ENCODE data around the gene AAK1.
"Not testable (repeated sequence)": the region's sequence is repeated elsewhere in the genome, so short reads cannot be mapped to it uniquely, and the experiment has no call there.

The AAK1 gene

GRCh38 chr2:69667805-69668382, 24.4 kb upstream of the AAK1 start:
- TF ChIP-seq EZH2phosphoT487 (conservative IDR thresholded peaks at IDR 0.05; ENCODE audit: low read length) (no peak), CTCF (IDR thresholded peaks at IDR 0.05; ENCODE audit: insufficient read depth, low read length, poor library complexity, severe bottlenecking) (no peak)
- Histone ChIP-seq H3K36me3 (ENCODE audit: low read length) (no peaks in the 10 kb centered on the region), H3K9ac (ENCODE audit: low read length) (no peak overlapping the region), H2AFZ (ENCODE audit: low read depth, low read length, severe bottlenecking) (no peak overlapping the region), H4K20me1 (ENCODE audit: low read depth, low read length) (no peaks in the 10 kb centered on the region), H3K4me2 (ENCODE audit: low read depth, low read length, poor library complexity, severe bottlenecking) (no peak overlapping the region), H3F3A (ENCODE audit: insufficient read depth) (no peaks in the 10 kb centered on the region), H3K9me3 (ENCODE audit: insufficient read depth, low read length) (no peaks in the 10 kb centered on the region; the same call in 1 of the 2 replicates), H3K9me2 (replicated peaks; ENCODE audit: insufficient read depth, low read length) (no peaks in the 10 kb centered on the region), H3K4me3 (ENCODE audit: insufficient read depth, low read length, poor library complexity, severe bottlenecking) (no peak overlapping the region), H3K79me2 (ENCODE audit: insufficient read depth, low read length) (no peaks in the 10 kb centered on the region), H3K27ac (ENCODE audit: low read depth, low read length) (no peak overlapping the region), H3K27me3 (ENCODE audit: low read length) (no peaks in the 10 kb centered on the region)

GRCh38 chr2:69665152-69665551, 21.6 kb upstream of the AAK1 start:
- no peaks in the 10 kb centered on the region for H3F3A ChIP-seq (ENCODE audit: insufficient read depth)
- no peaks in the 10 kb centered on the region for H4K20me1 ChIP-seq (ENCODE audit: low read depth, low read length)
- no peaks in the 10 kb centered on the region for H3K36me3 ChIP-seq (ENCODE audit: low read length)
- no peak overlapping the region for H3K4me3 ChIP-seq (ENCODE audit: insufficient read depth, low read length, poor library complexity, severe bottlenecking)
- H3K79me2 ChIP-seq (ENCODE audit: insufficient read depth, low read length) = no peaks in the 10 kb centered on the region
- no peak overlapping the region for H2AFZ ChIP-seq (ENCODE audit: low read depth, low read length, severe bottlenecking)
- H3K9ac ChIP-seq (ENCODE audit: low read length) = no peak overlapping the region
- H3K9me3 ChIP-seq (ENCODE audit: insufficient read depth, low read length) = no peaks in the 10 kb centered on the region
- no peaks in the 10 kb centered on the region for H3K9me2 ChIP-seq (replicated peaks; ENCODE audit: insufficient read depth, low read length)
- H3K4me2 ChIP-seq (ENCODE audit: low read depth, low read length, poor library complexity, severe bottlenecking) = no peak overlapping the region
- TF ChIP-seq CTCF (IDR thresholded peaks at IDR 0.05; ENCODE audit: insufficient read depth, low read length, poor library complexity, severe bottlenecking) = no peak
- no peak overlapping the region for H3K27ac ChIP-seq (ENCODE audit: low read depth, low read length)
- H3K27me3 ChIP-seq (ENCODE audit: low read length) = no peaks in the 10 kb centered on the region

- no peak overlapping the region for H3K9ac ChIP-seq (ENCODE audit: low read length)
- no peak overlapping the region for H3K4me2 ChIP-seq (ENCODE audit: low read depth, low read length, poor library complexity, severe bottlenecking)
- no peaks in the 10 kb centered on the region for H4K20me1 ChIP-seq (ENCODE audit: low read depth, low read length)
- H3K79me2 ChIP-seq (ENCODE audit: insufficient read depth, low read length) = no peaks in the 10 kb centered on the region
- no peak overlapping the region for H3K4me3 ChIP-seq (ENCODE audit: insufficient read depth, low read length, poor library complexity, severe bottlenecking)
- no peaks in the 10 kb centered on the region for H3K9me3 ChIP-seq (ENCODE audit: insufficient read depth, low read length)
- no peak overlapping the region for H2AFZ ChIP-seq (ENCODE audit: low read depth, low read length, severe bottlenecking)
- no peaks in the 10 kb centered on the region for H3K9me2 ChIP-seq (replicated peaks; ENCODE audit: insufficient read depth, low read length)
- no peaks in the 10 kb centered on the region for H3K36me3 ChIP-seq (ENCODE audit: low read length)
- no peaks in the 10 kb centered on the region for H3K27me3 ChIP-seq (ENCODE audit: low read length)
- H3F3A ChIP-seq (ENCODE audit: insufficient read depth) = no peaks in the 10 kb centered on the region
- H3K27ac ChIP-seq (ENCODE audit: low read depth, low read length) = no peak overlapping the region
- no peak for TF ChIP-seq EZH2phosphoT487 (conservative IDR thresholded peaks at IDR 0.05; ENCODE audit: low read length)
Observed at GRCh38 chr2:69663860-69664259, 20.3 kb upstream of the AAK1 start.

GRCh38 chr2:69662547-69662946, 19.0 kb upstream of the AAK1 start:
- not testable (repeated sequence) for H3K4me3 ChIP-seq (ENCODE audit: insufficient read depth, low read length, poor library complexity, severe bottlenecking); H3K9me2 ChIP-seq (replicated peaks; ENCODE audit: insufficient read depth, low read length); H3F3A ChIP-seq (ENCODE audit: insufficient read depth); H3K4me2 ChIP-seq (ENCODE audit: low read depth, low read length, poor library complexity, severe bottlenecking); H3K9ac ChIP-seq (ENCODE audit: low read length); H4K20me1 ChIP-seq (ENCODE audit: low read depth, low read length); H3K36me3 ChIP-seq (ENCODE audit: low read length); H3K9me3 ChIP-seq (ENCODE audit: insufficient read depth, low read length); H3K79me2 ChIP-seq (ENCODE audit: insufficient read depth, low read length); H3K27me3 ChIP-seq (ENCODE audit: low read length); H3K27ac ChIP-seq (ENCODE audit: low read depth, low read length); H2AFZ ChIP-seq (ENCODE audit: low read depth, low read length, severe bottlenecking)
